Pancreas (tissue), 10 donors: ENCODE results near the gene ARHGAP6. TPM values are rescaled to one million over a fixed set of nuclear protein-coding genes. Genes with fewer than 3 reads are reported as not detected.
"Not testable (repeated sequence)": the region's sequence is repeated elsewhere in the genome, so short reads cannot be mapped to it uniquely, and the experiment has no call there.

Experiments
- ATAC-seq, 4 donors: fragments of 200-7000 bp; cut with Tn5 transposase; one replicate each; pipeline versions ENCODE4 v1.8.0 to v1.9.1; 2020; ENCODE audit warnings: mild to moderate bottlenecking in 4 of 4, moderate library complexity in 4 of 4
- DNase-seq, 6 donors: peaks; one replicate each; pipeline ENCODE4 v3.0.0-alpha.2; 2020
- FAIRE-seq: peaks from 2 replicates; lab custom pipeline; 2012; peaks lifted over from hg19 to GRCh38; lab: Jason Lieb, UNC
- H3K27ac ChIP-seq, 4 donors: fragments of 200-600 bp; sonication (generic); 1 replicate in 3 of 4; 2 replicates in 1 of 4; pipeline versions ENCODE4 v1.5.0 to v1.8.0; 2020
- H3K27me3 ChIP-seq, 4 donors: fragments of 200-600 bp; one replicate each; pipeline ENCODE4 v1.8.0; 2021
- H3K36me3 ChIP-seq, 3 donors: fragments of 200-600 bp; sonication (generic) in 1 of 3; one replicate each; pipeline versions ENCODE4 v1.5.0 to v1.8.0; 2020 to 2021
- H3K4me1 ChIP-seq, 3 donors: fragments of 200-600 bp; one replicate each; pipeline ENCODE4 v1.8.0; 2021
- H3K4me3 ChIP-seq, 4 donors: fragments of 200-600 bp; sonication (generic) in 2 of 4; one replicate each; pipeline versions ENCODE4 v1.5.0 to v1.8.0; 2020 to 2021
- H3K9me3 ChIP-seq, 4 donors: fragments of 200-600 bp; one replicate each; pipeline ENCODE4 v1.8.0; 2021
- CTCF ChIP-seq, 4 donors: fragments of 200-600 bp; sonication (generic) in 3 of 4; IDR thresholded peaks; one replicate each; pipeline versions ENCODE4 v1.5.0 to v1.8.0; 2021; ENCODE audit warnings: antibody characterized with exemption in 4 of 4
- WGBS, 2 donors: extraction: QIAGEN DNeasy Blood & Tissue Kit; methylation state at CpG; one replicate each; pipeline ENCODE4 v1.1.7; 2013; 5-methylcytosine and 5-hydroxymethylcytosine counted together
- intact Hi-C, 3 donors: fragments of 100-400 bp; cut with DNase I; formaldehyde crosslinking; loops; one replicate each; pipeline versions ENCODE4 v1.11.1 to v1.14.2; 2022
- polyA plus RNA-seq, 2 donors: library from polyadenylated mRNA; stranded (reverse); fragments of 200-250 nt; gene quantifications; one replicate each; pipeline ENCODE4 v1.2.3, GENCODE V29; 2013
- total RNA-seq, 6 donors: library from RNA; stranded (reverse); fragmentation: NEBNext Ultra II Directional in 4 of 6; extraction: Animal tissue kit (Norgen Biotek cat#: 25700) in 4 of 6; gene quantifications; one replicate each; pipeline versions ENCODE4 v1.2.1 to v1.2.4, GENCODE V29; 2021 to 2023
- donor health status: healthy with polysubstance abuse.
- donor health status: DM: no; HTN: no; CAD: no; lungs with moderate emphysema.
- donor health status: DM: no; HTN: no; CAD: no.
- donor health status: control.
- donor health status: control.
- donor health status: Bipolar disorder and iron deficiency.
- donor health status: DM: yes; HTN: yes; CAD: no.
- donor health status: DM: no; HTN: no; CAD: no.
- donor health status: DM: no; HTN: no; CAD: no.
- donor health status: DM: yes; HTN: yes; CAD: no.

The ARHGAP6 gene
- total and polyA plus RNA-seq, 8 donors, result 0.79 to 3.3 (median 1.1) TPM

DNA sequence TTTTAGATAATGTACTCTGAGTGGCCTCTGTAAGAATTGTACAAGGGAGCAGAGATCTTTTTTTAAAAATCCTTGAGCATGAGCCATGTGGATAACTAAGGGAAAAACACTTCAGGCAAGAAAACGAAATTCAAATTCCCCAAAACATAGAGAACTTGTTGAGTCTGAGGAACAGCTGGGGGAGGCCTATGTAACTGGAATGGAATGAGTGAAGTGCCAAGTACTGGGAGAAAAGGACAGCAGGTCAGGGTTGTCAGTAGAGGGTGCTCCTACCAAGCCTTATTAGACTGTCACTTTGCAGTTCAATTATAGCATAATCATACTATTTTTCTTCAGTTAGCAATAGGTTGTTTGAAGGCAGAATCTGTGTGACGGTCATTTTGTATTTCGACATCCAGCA, 135.1 kb downstream of the ARHGAP6 start:
- Histone ChIP-seq H3K27me3 (peaks cover 0 to 12% (median 0%) of the 10 kb centered on the region in 4 donors), H3K9me3 (no peaks in the 10 kb centered on the region), H3K4me3 (no peak overlapping the region), H3K27ac (no peak overlapping the region), H3K36me3 (no peaks in the 10 kb centered on the region), H3K4me1 (no peaks in the 10 kb centered on the region)
- TF ChIP-seq CTCF (IDR thresholded peaks at IDR 0.05), result no peak
- FAIRE-seq (no peak), ATAC-seq (no peak), DNase-seq (no peak)
- intact Hi-C loops, result loop anchor here in 1 of 3 donors (10.0 kb wide), 2 partner anchors 194 to 234 kb away; no protein-coding TSS in a partner anchor
- 54 to 57% methylated on average over 3 of the region's 3 CpGs for WGBS, 2 donors

- intact Hi-C loops, result loop anchor here in 1 of 3 donors (10.0 kb wide), 1 partner anchor 384 kb away; no protein-coding TSS in a partner anchor
- no peak for TF ChIP-seq CTCF (IDR thresholded peaks at IDR 0.05)
- Histone ChIP-seq H3K4me3 (no peak overlapping the region), H3K27me3 (peaks cover 0 to 21% (median 0%) of the 10 kb centered on the region in 4 donors), H3K9me3 (no peaks in the 10 kb centered on the region), H3K27ac (no peak overlapping the region), H3K36me3 (no peaks in the 10 kb centered on the region), H3K4me1 (no peaks in the 10 kb centered on the region)
- no peak for DNase-seq
- no peak for ATAC-seq
- FAIRE-seq, result no peak
- 66 to 72% methylated on average over 2 of the region's 2 CpGs for WGBS, 2 donors
Observed at GRCh38 chrX:11528623-11529022, 137.1 kb downstream of the ARHGAP6 start.

DNA sequence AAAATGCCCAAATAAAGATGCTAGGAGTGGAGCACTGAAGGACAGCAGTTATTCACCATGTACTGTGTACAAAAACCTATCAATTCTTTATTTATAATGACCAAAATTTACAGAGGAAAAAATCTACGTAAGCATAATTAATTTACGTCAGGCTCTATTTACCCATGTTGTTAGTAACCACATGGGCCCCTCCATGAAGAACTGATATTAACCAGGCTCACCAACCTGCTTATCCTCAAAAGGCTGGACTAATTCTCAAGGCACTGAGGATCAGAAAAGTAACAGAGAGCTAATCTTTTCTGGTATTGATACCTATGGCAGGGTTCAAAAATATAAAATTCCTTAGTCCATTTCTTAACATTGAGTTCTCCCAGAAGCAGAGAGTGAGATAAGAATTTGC, 140.0 kb downstream of the ARHGAP6 start:
- H3K9me3 ChIP-seq, result no peaks in the 10 kb centered on the region
- ATAC-seq (no peak), FAIRE-seq (no peak), DNase-seq (no peak)
- no peak overlapping the region for H3K27ac ChIP-seq
- intact Hi-C loops, result loop anchor here in 1 of 3 donors (10.0 kb wide), 1 partner anchor 381 kb away; no protein-coding TSS in a partner anchor
- H3K4me3 ChIP-seq, result no peak overlapping the region
- no peak for TF ChIP-seq CTCF (IDR thresholded peaks at IDR 0.05)
- no peaks in the 10 kb centered on the region for H3K4me1 ChIP-seq
- 45 to 66% methylated on average over 2 of the region's 2 CpGs for WGBS, 2 donors
- peaks cover 0 to 21% (median 0%) of the 10 kb centered on the region in 4 donors for H3K27me3 ChIP-seq
- no peaks in the 10 kb centered on the region for H3K36me3 ChIP-seq

- intact Hi-C loops, ATAC-seq, H3K36me3 ChIP-seq, H3K4me3 ChIP-seq, H3K4me1 ChIP-seq, H3K27ac ChIP-seq, H3K9me3 ChIP-seq, FAIRE-seq, H3K27me3 ChIP-seq, DNase-seq: not testable (repeated sequence)
- WGBS, 2 donors, result 83 to 100% methylated on average over 1 of the region's 1 CpG
Observed at GRCh38 chrX:11519234-11519633, 146.5 kb downstream of the ARHGAP6 start.

- FAIRE-seq, result no peak
- no peak overlapping the region for H3K27ac ChIP-seq
Observed at GRCh38 chrX:11509786-11510185, 155.9 kb downstream of the ARHGAP6 start.

More at GRCh38 chrX:11509786-11510185, 155.9 kb downstream of the ARHGAP6 start:
- no peak for TF ChIP-seq CTCF (IDR thresholded peaks at IDR 0.05)
- 66 to 74% methylated on average over 3 of the region's 3 CpGs for WGBS, 2 donors
- no peaks in the 10 kb centered on the region for H3K4me1 ChIP-seq
- H3K4me3 ChIP-seq, result no peak overlapping the region
- no peak for DNase-seq
- H3K27me3 ChIP-seq, result no peaks in the 10 kb centered on the region
- no peaks in the 10 kb centered on the region for H3K9me3 ChIP-seq
- H3K36me3 ChIP-seq, result no peaks in the 10 kb centered on the region
- no peak for ATAC-seq
- intact Hi-C loops, result no loop called here
